HCT116 (cell line): Measurements from ENCODE around the gene CPNE7.

Experiments
- ATF3 ChIP-seq: IDR thresholded peaks from 2 replicates; pipeline ENCODE4 v1.6.1; 2012
- ELF1 ChIP-seq: IDR thresholded peaks from 2 replicates; pipeline ENCODE4 v1.6.1; 2012; ENCODE audit warnings: low read depth, borderline replicate concordance
- EZH2phosphoT487 ChIP-seq: fragments of 200-600 bp; IDR thresholded peaks from 2 replicates; pipeline ENCODE4 v1.6.1; 2018; ENCODE audit warnings: antibody characterized with exemption, borderline replicate concordance
- POLR2A ChIP-seq: IDR thresholded peaks from 2 replicates; pipeline ENCODE4 v1.7.0; 2011; ENCODE audit warnings: borderline replicate concordance; ENCODE audit not compliant: insufficient read depth, insufficient read length; ENCODE audit errors: extremely low read depth
- POLR2AphosphoS5 ChIP-seq: IDR thresholded peaks from 2 replicates; pipeline ENCODE4 v1.6.1; 2011; ENCODE audit warnings: mild to moderate bottlenecking, low read depth, low read length, moderate library complexity
- RAD21 ChIP-seq: IDR thresholded peaks from 2 replicates; pipeline ENCODE4 v1.6.1; 2012; ENCODE audit warnings: low read depth, mild to moderate bottlenecking
- SIN3A ChIP-seq: IDR thresholded peaks from 2 replicates; pipeline ENCODE4 v1.6.1; 2012; ENCODE audit warnings: low read depth
- SP1 ChIP-seq: IDR thresholded peaks from 2 replicates; pipeline ENCODE4 v1.6.1; 2012; ENCODE audit warnings: low read depth
- TCF7L2 ChIP-seq: IDR thresholded peaks from 2 replicates; pipeline ENCODE4 v1.7.0; 2011; ENCODE audit warnings: borderline replicate concordance, inconsistent platforms; ENCODE audit not compliant: insufficient read depth, insufficient read length; ENCODE audit errors: extremely low read depth
- YY1 ChIP-seq: IDR thresholded peaks from 2 replicates; pipeline ENCODE4 v1.6.1; 2011; ENCODE audit warnings: low read length, low read depth, moderate library complexity, mild to moderate bottlenecking; ENCODE audit not compliant: insufficient replicate concordance; ENCODE audit errors: extremely low read depth
- TF ChIP-seq, protein P1 (sequence below), 3 experiments: fragments of 200-600 bp in 1 of 3; sonication (generic) in 1 of 3; IDR thresholded peaks in 2 of 3; conservative IDR thresholded peaks in 1 of 3; 2 replicates each; pipeline ENCODE4 v1.5.1; 2012 to 2017; ENCODE audit warnings: low read depth in 2 of 3, low read length in 2 of 3, antibody characterized with exemption in 1 of 3, borderline replicate concordance in 1 of 3, control low read depth in 1 of 3, mild to moderate bottlenecking in 1 of 3, mixed read lengths in 1 of 3, mixed run types in 1 of 3, moderate library complexity in 1 of 3; ENCODE audit not compliant: insufficient read depth in 1 of 3
- TF ChIP-seq, protein P2 (sequence below): IDR thresholded peaks from 2 replicates; pipeline ENCODE4 v1.6.1; 2012; ENCODE audit warnings: low read depth

DNA sequence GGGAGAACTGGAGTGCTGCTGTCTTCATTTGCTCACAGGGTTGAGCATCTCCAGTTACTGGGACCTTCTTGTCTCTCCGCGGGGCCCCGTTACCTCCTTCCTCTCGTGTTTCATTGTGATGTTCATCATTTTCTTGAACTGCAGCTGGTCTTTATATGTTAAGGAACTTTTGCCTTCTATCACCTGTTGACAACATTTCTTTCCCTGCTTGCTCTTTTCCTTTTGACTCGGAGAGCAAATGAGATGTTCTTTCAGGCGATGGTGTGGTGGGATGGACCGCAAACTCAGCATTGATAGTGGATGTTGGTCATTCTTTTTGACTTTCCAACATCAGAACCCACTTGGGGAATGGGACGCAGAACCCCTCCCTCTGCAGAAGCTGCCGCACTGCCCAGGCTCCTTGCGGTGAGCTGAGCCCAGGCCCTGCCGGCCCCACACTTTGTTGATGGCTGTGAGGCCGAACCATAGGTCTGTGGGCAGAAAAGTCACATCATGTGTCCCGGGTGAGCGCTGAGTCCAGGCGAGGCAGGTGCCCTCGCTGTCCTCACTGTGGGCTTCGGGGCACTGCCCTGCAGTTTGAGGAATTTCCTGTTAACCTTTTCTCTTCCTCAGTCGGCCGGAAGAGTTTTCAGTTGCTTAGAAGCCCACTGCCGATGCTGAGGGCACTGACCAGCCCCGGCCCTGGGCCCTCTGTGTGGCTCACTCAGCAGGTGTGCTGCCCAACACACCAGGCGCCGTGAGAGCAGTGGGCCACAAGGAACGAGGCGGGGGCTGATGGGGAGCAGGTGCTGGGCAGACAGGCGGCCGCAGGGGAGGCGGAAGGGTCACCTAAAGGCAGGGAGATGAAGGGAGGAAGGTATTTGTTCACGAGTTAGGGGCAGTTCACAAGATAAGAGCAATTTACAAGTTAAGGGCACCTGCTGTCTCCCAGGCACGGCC, 7.6 kb upstream of the CPNE7 start:
- no peak for TF ChIP-seq SIN3A
- no peak for TF ChIP-seq RAD21
- TF ChIP-seq, protein P1, sequence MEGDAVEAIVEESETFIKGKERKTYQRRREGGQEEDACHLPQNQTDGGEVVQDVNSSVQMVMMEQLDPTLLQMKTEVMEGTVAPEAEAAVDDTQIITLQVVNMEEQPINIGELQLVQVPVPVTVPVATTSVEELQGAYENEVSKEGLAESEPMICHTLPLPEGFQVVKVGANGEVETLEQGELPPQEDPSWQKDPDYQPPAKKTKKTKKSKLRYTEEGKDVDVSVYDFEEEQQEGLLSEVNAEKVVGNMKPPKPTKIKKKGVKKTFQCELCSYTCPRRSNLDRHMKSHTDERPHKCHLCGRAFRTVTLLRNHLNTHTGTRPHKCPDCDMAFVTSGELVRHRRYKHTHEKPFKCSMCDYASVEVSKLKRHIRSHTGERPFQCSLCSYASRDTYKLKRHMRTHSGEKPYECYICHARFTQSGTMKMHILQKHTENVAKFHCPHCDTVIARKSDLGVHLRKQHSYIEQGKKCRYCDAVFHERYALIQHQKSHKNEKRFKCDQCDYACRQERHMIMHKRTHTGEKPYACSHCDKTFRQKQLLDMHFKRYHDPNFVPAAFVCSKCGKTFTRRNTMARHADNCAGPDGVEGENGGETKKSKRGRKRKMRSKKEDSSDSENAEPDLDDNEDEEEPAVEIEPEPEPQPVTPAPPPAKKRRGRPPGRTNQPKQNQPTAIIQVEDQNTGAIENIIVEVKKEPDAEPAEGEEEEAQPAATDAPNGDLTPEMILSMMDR (IDR thresholded peaks at IDR 0.05 in 2 of 3, conservative IDR thresholded peaks at IDR 0.05 in 1 of 3; ENCODE audit: borderline replicate concordance in 1 of 3, insufficient read depth in 1 of 3, low read depth in 2 of 3, low read length in 2 of 3): no peak
- TF ChIP-seq POLR2A: no peak
- no peak for TF ChIP-seq ELF1
- TF ChIP-seq, protein P2, sequence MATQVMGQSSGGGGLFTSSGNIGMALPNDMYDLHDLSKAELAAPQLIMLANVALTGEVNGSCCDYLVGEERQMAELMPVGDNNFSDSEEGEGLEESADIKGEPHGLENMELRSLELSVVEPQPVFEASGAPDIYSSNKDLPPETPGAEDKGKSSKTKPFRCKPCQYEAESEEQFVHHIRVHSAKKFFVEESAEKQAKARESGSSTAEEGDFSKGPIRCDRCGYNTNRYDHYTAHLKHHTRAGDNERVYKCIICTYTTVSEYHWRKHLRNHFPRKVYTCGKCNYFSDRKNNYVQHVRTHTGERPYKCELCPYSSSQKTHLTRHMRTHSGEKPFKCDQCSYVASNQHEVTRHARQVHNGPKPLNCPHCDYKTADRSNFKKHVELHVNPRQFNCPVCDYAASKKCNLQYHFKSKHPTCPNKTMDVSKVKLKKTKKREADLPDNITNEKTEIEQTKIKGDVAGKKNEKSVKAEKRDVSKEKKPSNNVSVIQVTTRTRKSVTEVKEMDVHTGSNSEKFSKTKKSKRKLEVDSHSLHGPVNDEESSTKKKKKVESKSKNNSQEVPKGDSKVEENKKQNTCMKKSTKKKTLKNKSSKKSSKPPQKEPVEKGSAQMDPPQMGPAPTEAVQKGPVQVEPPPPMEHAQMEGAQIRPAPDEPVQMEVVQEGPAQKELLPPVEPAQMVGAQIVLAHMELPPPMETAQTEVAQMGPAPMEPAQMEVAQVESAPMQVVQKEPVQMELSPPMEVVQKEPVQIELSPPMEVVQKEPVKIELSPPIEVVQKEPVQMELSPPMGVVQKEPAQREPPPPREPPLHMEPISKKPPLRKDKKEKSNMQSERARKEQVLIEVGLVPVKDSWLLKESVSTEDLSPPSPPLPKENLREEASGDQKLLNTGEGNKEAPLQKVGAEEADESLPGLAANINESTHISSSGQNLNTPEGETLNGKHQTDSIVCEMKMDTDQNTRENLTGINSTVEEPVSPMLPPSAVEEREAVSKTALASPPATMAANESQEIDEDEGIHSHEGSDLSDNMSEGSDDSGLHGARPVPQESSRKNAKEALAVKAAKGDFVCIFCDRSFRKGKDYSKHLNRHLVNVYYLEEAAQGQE: no peak
- no peak for TF ChIP-seq SP1
- no peak for TF ChIP-seq TCF7L2
- no peak for TF ChIP-seq YY1
- no peak for TF ChIP-seq EZH2phosphoT487
- no peak for TF ChIP-seq POLR2AphosphoS5
- TF ChIP-seq ATF3: no peak
